HT-29 (cell line): ENCODE data around the gene RHEBL1. TPM values are rescaled to one million over a fixed set of nuclear protein-coding genes. Genes with fewer than 3 reads are reported as not detected.
"Not testable (repeated sequence)": the region's sequence is repeated elsewhere in the genome, so short reads cannot be mapped to it uniquely, and the experiment has no call there.

ENCODE experiments used
- DNase-seq: peaks from one replicate; pipeline ENCODE4 v3.0.0-alpha.2; 2015; ENCODE audit warnings: low spot score
- total RNA-seq: library from RNA; depleted of rRNA; stranded (reverse); fragments of >200 nt; shearing (Covaris generic); gene quantifications from 2 replicates; pipeline ENCODE4 v1.2.3, GENCODE V29; 2014

RHEBL1 gene
- total RNA-seq, 1 experiment from 2014 or later = 1.7 TPM

DNA sequence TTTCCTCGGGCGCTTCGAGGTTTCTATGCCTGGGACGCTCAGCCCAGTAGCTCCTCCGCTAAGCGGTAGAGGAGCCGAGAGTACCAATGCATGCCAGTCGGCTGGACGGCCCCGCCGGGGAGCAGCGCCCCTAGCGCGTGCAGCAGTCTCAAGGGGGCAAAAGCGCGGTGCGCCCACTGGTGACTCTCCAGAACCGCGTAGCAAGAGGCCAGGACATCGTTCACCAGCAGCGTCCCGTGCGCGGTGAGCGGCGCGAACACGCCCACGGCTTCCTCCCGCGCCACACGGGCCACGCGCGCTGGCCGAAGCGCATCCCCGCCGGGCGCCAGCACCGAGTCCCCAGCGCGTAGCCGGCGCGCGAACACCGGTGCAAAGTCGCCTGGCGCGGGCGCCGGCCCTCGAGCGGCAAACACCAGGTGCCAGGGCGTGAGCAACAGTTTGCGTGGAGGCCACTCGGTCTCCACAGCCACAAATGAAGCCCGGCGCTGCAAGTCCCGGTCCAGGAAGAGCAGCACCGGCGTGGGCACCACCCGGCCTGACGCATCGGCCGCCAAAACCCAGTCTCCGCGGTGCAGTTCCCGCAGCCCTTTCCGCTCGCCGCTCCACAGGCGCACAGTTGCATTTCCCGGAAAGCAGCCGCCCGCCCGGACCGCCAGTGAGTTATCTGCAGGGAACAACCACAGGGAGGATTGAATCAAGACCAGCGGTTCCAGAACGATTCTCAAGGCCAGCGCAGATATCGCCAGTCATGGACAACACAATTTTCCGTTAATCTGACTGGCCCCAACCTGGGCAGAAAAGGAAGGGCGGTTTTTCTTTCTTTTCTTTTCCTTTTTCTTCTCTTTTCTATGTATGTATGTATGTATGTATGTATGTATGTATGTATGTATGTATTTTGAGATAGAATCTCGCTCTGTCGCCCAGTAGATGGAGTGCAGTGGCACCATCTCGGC lies 20.3 kb upstream of the RHEBL1 start:
- DNase-seq = no peak

DNA sequence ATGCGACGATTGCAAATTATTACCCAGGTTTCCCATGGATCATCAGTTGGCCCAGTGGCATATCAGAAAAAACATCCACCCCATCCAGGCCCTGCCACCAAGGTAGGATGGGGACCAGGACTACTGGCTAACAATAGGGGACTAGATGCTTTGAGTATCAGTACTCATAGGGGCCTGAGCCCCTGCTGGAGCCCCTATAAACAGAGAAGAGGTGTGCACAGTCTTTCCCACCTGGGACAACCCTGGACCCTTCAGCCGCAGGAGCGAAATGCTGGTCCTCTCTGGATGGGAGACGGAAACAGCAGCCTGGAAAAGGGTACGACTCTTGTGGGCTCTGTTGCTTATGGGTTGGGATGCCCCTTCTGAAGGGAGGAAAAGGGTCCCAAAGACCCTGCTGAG lies 19.2 kb upstream of the RHEBL1 start:
- DNase-seq = no peak

DNA sequence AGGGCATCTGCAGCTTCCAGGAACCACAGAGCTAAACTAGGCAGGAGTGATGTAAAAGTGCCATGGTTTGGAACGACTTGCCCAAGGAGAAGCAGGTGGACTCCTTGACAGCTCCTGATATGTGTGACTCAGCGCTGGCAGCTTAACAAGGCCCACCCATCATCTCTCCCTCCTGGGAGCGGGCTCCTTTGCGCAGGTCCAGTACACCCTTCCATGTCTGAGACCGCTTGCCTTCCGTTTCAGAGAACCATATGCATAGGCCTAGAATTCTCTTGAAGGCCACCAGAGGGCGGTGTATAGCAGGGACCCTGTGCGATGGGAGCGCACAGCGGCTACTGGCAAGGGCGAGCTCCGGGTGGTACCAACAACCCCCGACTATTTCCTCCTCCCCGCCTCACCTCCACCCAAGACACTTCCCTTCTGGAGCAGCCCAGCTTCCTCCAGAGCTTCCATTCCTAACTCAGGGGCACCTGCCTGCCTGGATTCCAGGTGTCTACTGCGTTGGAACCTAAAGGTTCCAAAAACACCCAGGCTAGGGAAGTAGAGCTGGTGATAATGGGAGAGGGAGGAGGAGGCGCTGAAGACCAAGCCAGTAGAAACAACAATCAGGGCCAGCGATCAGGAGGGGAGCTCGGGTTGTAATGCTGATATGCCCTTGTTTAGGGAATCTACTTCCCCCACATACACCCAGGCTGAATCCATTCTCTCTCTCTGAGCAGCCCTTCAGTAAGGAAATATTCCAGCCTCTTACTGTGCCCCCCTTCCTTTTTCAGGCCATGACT lies 18.6 kb upstream of the RHEBL1 start:
- DNase-seq = peak; percentile 92

DNA sequence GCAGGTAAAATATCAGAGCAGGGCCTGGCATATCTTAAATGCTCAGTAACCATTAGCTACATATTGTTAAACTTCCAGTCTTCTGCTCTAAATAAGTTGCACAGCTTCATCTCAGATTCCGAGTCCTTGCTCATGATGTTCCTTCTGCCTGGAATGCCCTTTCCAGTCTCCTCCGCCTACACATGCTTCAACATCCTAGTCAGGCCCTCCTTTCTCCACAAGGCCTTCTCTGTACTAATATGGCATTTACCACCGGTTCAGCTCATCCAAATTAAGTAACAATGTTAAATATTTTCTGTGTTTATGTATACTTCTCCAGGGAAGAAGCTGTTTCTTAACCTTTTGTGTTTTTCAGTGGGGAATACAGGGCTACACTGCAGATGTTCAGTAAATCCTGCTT lies 16.3 kb upstream of the RHEBL1 start:
- no peak for DNase-seq

DNA sequence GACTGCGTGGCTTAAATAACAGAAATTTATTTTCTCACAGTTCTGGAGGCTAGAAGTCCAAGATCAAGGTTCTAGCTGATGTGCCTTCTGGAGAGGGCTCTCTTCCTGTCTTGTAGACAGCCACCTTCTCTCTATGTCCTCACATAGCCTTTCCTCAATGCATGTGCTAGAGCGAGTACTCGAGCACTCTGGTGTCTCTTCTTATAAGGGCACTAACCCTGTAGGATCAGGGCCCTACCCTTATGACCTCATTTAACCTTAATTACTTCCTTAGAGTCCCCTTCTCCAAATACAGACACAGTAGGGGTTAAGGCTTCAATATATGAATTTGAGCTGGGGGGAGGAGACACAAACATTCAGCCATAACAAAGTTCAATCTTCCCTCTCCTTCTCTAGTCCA lies 14.7 kb upstream of the RHEBL1 start:
- no peak for DNase-seq

DNA sequence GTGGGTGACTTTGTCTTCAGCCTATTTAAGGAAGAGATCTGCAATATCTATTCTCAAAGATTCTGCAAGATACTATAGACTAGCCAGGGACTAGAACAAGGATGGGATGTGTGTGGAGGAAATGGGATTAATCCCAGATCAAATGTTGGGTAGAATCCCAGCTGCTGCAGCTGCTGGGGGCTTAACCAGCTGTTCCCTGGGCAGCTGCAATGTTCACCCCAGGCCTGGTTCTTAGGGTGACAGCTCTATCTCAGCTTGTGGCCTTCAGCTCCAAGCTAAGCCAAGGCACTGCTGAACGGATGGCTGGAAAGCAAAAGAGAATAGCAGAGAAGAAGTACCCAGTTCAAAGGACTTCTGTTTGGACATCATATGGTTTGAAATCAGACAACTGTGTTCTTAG lies 10.0 kb upstream of the RHEBL1 start:
- DNase-seq = no peak

DNA sequence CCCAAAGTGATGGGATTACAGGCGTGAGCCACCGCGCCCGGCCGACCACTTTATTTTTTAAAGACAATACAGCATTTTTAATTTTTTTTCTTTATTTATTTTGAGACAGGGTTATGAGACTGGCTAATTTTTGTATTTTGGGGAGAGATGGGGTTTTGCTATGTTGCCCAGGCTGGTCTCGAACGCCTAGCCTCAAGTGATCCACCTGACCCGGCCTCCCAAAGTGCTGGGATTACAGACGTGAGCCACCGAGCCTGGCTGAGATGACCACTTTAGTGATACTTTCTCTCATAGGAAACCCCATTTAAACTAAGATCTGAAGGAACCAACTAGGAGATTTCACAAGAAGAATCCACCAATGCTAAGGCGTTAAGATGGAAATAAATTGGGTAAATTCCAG lies 1.2 kb upstream of the RHEBL1 start:
- DNase-seq = no peak

DNA sequence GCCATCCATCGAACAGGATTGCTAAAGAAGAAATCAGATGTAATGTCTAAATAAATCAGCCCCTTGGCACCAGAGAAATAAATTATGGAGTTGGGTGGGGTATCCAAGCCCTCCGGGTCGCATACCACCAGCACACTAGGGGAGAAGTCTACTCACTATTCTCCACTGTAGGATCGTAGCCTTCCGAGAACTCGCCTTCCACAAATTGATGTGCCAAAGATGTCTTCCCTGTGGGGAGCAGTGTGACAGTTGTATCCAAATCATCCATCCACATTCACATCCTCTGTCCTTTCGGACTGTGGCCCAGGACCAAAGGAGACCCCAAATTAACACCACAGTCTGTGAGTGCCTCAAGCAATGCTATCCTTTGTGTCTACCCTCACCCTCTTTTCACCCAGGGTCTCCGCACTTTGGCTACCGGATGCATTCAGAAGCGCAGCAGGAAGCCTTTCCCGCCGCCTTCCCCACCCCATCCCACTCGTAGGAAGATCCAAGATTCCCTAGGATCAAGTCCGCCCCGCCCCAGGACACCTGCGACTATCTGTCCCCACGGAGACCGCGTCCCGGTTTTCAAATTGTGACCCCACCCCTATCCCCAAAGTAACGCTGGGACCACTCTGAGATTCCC lies 786 bp downstream of the RHEBL1 start:
- no peak for DNase-seq

DNA sequence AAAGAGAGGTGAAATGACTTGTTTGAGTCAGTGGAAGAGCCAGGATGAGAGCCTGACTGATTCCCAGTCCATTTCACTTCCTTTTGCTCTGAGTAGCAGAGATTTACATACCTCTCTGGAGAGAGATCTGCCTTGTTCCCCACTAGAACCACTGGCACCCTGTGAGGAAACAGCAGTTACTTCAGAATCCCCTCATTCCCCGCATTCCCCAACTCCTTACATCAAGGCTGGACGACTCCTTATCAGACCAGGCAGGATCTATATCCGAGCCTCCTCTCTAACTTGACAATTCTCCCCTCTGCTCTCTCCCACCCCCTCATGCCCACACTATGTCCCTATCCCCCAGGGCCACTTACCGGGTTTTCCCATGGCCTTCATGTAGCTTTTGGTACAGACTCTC lies 3.7 kb downstream of the RHEBL1 start:
- no peak for DNase-seq

DNA sequence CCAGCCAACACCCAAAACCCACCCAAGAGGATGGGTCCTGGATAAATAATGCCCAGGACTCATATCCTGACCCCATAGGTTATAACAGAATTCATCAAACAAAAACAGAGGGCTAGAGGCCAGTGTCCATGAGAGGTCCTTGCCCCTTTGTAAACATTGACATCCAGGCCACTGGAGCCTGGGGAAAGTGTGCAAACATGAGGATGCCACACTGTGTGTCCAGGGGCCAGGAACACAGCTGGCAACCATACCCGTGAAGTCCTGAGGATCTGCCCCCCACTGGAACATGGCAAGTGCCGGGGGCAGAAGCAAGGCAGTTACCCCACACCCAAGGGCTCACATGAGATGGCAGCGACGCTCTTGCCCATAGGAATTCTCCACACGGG lies 5.0 kb downstream of the RHEBL1 start:
- DNase-seq = no peak

DNA sequence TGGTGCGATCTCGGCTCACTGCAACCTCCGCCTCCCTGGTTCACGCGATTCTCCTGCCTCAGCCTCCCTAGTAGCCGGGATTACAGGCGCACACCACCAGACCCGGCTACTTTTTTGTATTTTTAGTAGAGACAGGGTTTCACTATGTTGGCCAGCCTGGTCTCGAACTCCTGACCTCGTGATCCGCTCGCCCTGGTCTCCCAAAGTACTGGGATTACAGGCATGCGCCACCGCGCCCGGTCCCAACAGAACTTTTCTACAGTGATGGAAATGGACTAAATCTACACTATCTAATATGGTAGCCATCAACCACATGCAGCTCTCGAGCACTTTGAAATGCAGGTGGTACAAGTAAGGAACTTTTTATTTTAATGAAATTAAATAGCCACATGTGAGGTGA lies 7.9 kb downstream of the RHEBL1 start:
- DNase-seq = not testable (repeated sequence)

DNA sequence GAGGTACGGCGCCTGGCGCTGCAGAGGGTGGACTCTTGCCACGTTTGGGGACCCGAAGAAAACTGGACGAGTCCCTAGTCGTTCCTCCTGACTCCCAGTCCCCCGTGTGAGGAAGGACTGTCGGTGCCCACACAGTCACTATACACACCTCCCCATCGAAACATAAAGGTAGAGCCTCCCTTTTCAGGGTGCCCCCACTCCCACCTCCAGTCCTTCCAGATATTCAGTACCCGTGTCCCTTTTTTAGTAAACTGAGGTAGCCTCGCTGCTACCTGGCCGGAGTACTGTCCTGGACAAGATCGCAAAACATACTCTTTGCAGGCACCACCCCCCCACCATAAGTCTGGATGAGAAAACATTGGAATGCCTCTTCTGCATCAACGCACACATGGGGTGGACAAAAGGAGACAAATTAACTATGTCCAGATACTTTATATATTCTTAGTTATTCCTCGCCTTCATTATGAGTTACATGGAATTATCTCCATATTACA lies 8.6 kb downstream of the RHEBL1 start:
- DNase-seq = no peak

DNA sequence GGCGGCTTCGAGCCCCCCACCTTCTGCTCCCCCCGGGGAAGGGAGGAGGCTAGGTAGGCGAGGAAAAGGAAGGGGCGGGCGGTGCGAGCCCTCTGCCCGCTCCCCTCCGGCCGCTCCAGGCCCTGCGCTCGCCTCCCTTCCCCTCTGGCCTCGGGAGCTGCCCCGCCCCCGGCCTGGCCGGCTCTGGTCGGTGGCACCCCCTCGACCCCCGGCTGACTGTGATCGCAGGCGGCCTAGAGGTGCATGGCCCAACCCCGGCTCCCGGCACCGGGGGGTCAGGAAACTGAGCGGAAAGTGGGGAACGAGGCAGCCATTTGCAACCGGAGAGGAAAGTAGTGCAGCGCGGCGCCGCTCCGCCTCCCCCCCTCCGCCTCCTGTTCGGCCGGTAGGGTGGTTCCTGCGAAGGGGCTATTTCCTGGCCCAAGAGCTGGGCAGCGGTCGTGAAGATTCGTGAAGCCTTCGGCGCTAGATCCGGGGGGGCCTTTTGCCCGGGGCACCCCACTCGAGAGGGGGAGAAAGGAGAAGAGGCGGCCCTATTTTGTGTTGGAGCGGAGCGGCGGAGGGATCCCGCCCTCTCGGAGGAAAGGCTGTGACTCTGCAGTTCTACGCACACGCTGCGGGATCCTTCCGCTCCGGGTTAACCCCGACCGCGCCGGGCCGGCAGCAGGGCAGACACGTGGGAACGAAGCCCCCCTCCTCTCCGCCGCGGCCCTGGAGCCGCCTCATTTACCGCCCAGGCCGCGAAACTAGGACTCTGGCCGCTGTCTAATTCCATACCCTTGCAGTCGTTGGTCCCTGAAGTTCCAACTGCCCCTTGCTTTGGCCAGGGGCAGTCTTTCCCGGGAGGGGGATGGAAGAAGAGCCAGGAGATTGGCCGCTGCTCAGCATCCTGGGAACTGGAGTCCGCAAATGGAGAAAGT lies 9.3 kb downstream of the RHEBL1 start, which contains the start of gene KMT2D:
Gene KMT2D (minus strand): TSS at position 558 of the 920 bp plus-strand sequence. CDS start 5,470 bp downstream, outside the sequence.
- DNase-seq = peak; percentile 90

DNA sequence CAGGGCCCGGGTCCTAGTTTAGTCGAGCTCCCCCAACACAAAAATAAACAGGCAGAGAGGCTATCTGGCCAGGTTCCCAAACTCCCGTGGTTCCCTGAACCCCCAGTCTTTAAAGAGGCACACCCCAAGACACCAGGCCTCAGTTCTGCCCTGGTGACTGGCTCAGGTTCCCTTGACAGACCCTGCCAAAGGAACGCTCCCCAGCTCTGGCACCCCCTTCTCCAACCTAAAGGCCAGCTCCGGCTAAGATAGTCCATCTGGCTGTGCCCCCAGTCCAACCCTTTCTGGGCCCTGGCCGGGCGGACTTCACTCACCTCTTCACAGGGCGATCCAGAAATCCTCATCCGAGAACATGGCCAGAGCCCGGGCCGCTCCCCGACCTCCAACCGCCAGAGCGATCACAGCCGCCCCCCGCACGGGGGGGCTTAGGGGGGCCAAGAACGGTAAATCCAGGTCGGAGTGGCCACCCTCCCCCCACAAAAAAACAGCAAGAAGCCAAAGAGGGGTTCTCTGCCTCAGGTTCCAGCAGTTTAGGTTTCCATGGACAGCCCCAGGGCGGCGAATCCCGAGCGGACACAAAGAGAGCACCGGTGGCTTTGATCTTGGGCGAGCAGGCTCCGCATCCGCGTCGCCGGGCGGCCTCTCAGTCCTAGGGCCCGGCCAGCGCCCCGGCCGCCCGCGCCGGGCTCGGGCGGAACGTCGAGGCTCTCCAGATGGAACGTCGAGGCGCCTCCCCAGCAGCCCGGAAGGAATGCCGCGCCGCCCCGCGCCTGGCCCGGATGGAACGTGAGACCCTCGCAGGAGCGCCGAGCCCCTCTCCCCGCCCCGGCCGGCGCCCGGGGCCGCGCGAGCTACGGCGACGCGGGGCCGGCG lies 10.2 kb downstream of the RHEBL1 start:
- DNase-seq = peak; percentile 41

DNA sequence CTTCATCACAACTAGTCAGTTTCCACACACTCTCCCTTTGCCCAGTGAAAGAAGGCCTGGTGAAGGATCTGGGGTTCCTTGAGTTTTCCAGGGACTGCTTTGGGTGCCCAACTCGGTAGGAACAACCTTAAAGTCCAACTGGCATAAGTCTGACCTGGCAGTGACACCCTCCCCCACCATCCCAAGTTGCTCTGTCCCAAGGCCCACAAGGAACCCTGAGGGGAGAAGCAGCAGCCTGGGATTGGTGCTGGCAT lies 10.8 kb downstream of the RHEBL1 start:
- DNase-seq = peak; percentile 16

DNA sequence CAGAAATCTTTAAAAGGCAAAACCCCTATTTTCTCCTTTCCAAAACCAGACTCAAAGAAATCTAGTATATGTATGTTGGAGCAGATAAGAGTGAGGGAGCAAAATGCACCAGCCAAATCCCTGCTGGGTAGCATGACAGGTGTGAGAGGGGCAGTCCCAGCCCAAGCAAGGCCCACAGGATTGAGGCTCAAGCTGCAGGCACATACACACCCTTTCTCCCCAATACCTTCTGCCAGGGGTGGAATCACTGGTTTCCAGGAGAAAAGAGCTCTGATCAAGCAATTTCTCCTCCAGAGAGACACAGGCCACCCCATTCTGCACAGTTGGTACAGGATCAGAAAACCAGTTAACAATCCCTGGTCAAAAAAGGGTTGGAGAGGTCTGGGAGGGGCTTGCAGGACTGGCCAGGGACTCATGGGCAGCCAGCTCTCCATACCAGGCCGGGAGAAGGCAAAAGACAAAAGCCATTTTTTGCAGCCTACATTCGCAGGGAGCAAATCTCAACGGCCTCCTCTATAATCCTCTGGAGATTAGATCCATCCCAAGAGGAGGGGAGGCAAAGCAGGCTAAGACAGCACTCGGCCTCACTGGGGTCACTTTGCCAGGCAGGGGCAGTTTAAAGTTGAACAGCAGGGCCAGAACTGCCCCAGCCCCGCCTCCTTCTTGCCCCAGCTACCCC lies 11.3 kb downstream of the RHEBL1 start:
- DNase-seq = no peak

DNA sequence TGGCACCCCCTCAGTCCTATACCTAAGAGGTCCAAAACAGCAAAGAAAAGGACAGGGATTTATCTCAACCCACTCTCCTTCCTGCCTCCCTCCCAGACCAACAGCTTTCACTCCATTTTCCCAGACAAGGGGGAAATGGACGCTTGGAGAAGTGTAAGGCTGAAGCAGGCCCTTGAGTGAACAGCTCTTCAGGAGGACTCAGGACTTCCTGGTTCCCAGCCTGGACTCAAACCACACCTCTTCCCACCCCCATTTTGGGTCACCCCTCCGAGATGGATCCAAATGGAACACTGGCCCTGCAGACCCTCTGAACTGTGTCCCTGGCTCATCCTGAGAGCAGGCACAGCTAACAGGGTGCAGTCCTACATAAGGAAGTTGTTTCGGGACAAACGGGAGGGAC lies 11.9 kb downstream of the RHEBL1 start:
- DNase-seq = peak; percentile 23

DNA sequence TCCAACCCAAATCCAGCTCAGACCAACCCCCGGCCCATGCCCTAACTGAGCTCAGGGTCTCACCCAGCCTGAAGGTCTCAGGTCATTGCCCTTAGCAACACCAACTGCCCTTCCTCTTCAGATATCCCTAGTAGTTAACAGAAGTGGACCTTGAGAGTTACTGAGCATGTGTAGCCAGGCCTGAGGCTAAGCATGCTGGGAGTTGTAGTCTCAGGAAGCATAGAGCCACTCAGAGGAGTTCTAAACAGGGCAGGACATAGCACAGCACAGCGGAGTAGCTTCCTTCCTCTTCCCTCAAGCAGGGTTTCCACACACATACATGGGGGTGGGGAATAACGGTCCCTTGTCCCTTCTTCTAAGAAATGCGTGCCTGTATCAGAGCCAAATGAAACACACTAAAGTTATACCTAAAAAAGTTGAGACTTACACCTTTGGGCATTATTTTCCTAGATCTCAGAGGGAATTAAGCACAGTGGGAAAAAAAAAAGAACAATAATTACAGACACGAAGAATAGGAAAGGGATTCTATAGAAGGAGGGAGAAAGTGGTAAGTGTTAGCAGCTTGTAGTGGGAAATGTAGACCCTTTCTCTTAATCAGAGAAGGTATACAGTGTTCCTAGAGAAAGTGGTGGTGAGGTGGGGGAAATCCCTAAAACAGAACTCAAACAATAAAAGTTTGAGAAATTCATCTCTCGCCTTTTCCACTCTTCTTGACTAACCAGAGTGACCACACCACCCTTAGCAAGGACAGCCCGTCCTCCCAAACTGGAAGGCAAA lies 13.6 kb downstream of the RHEBL1 start:
- DNase-seq = peak; percentile 52

DNA sequence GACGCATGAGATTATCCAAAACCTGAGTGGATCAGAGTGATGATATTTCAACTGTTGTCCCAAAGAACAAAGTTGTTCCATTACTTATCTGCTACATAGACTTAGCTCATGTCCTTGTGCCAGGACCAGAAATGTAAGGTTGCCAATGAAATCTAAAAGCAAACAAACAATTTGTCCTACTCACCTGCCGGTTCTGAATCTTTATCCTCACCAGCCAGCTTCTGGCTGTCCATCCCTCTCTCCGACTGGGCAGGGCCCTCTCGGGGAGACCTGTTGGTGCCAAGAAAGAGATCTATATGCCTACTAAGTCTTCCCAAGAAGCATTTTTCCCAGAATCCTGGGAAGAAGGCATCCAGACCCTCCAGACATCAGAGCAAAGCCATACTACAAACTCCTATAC lies 14.7 kb downstream of the RHEBL1 start:
- DNase-seq = no peak
